ENCODE measurements around the gene ALAS1.

- TF ChIP-seq CTCF (conservative IDR thresholded peaks at IDR 0.05; ENCODE audit: low read length) (no peak), EZH2phosphoT487 (IDR thresholded peaks at IDR 0.05; ENCODE audit: borderline replicate concordance, low read depth, low read length) (no peak)
These were observed 23.8 kb downstream of the ALAS1 start for GRCh38 chr3:52221563-52222318.

Data from OCI-LY7 (cell line).